Osteocyte (in vitro differentiated cells): ENCODE data around the gene SRGAP2C. TPM values are rescaled to one million over a fixed set of nuclear protein-coding genes. Genes with fewer than 3 reads are reported as not detected.

ENCODE experiments used
- DNase-seq: peaks from one replicate; pipeline ENCODE4 v3.0.0; 2021; ENCODE audit warnings: mixed read lengths; ENCODE audit not compliant: unreplicated experiment; ENCODE audit errors: extremely low spot score
- H3K27ac Mint-ChIP-seq: one replicate; pipeline ENCODE4 v1.8.0; 2021; ENCODE audit warnings: mild to moderate bottlenecking, mixed read lengths; ENCODE audit not compliant: unreplicated experiment
- H3K27me3 Mint-ChIP-seq: one replicate; pipeline ENCODE4 v1.8.0; 2021; ENCODE audit warnings: mixed read lengths; ENCODE audit not compliant: unreplicated experiment
- H3K36me3 Mint-ChIP-seq: one replicate; pipeline ENCODE4 v1.8.0; 2021; ENCODE audit warnings: mixed read lengths; ENCODE audit not compliant: unreplicated experiment
- H3K4me1 Mint-ChIP-seq: one replicate; pipeline ENCODE4 v1.8.0; 2021; ENCODE audit warnings: mixed read lengths; ENCODE audit not compliant: unreplicated experiment
- H3K4me3 Mint-ChIP-seq: one replicate; pipeline ENCODE4 v1.8.0; 2021; ENCODE audit warnings: mild to moderate bottlenecking, moderate library complexity, mixed read lengths; ENCODE audit not compliant: unreplicated experiment
- H3K9me3 Mint-ChIP-seq: one replicate; pipeline ENCODE4 v1.8.0; 2021; ENCODE audit warnings: mixed read lengths; ENCODE audit not compliant: unreplicated experiment
- CTCF ChIP-seq: fragments of 200-600 bp; sonication (generic); IDR thresholded peaks from 2 replicates; pipeline ENCODE4 v1.5.0; 2021; ENCODE audit warnings: antibody characterized with exemption, mild to moderate bottlenecking, moderate library complexity
- total RNA-seq: library from RNA; stranded (reverse); gene quantifications from 2 replicates; pipeline ENCODE4 v1.2.1, GENCODE V29; 2021

SRGAP2C gene
- total RNA-seq, 1 donor from 2014 or later = 45.4 TPM

GRCh38 chr1:121440993-121441392, 256.2 kb downstream of the SRGAP2C start:
- Mint-ChIP-seq H3K27ac (no peak overlapping the region), H3K4me1 (peaks cover 5% of the 10 kb centered on the region)

More at GRCh38 chr1:121440993-121441392, 256.2 kb downstream of the SRGAP2C start:
- H3K36me3 Mint-ChIP-seq = no peaks in the 10 kb centered on the region
- TF ChIP-seq CTCF = no peak
- no peak for DNase-seq
- H3K4me3 Mint-ChIP-seq = no peak overlapping the region
- peaks cover 12% of the 10 kb centered on the region for H3K27me3 Mint-ChIP-seq
- H3K9me3 Mint-ChIP-seq = peaks cover 33% of the 10 kb centered on the region

Other genes starting within 250 kb of the SRGAP2C start
- 1.7 and 2.5 TPM in 2 replicates for gene FAM72B, start 635 bp upstream of the SRGAP2C start, total RNA-seq